Measurements from ENCODE around the gene DUSP6. TPM values are rescaled to one million over a fixed set of nuclear protein-coding genes. Genes with fewer than 3 reads are reported as not detected.

The DUSP6 gene
- total and polyA plus RNA-seq, 2 of the 13 experiments (the other 11 are each of a cell fraction or from before 2014, with no cell fraction given), result 40.9 to 161 TPM

DNA sequence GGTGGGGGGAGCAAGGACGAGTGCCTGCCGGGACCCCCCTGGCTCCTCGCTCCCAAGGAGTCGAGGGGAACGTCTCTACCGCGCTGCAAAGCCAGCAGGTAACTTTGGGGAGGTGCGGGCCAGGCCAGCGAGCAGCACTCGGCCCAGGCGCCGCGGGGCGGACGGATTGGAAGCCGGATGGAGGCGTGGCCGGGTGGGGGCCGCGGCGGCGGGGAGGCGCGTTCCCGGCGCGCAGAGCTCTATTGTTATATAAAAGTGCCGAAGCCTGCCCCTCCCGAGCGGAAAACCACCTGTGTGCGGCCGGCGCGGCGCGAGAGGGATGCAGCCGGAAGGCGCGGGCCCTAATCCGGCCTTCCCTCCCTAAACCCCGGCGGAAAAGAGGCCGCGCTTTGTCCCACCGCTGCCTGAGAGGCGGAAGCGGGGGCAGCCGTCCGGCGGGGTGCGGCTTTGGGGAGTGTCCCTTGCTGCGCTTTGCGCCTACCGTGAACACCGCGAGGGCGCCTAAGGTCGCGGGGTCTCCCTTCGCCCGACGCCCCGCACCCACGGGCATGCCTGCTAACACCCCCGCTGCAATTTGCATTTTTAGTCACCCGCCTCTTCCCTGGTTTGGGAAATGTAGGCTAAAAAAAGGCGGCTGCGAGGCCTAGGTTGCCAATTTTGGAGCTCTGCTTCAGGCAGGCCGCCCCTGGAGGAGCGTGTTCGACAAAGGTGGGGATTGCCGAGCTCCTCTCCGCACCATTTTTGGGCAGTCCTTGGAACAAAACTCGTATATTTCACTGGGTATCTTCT is 1.7 kb upstream of the DUSP6 start (continued):
- TF ChIP-seq HDAC1 (CRISPR knock-in tag; IDR thresholded peaks at IDR 0.05) (peak; percentile 50; the same call in 1 of the 2 replicates), MYC (CRISPR knock-in tag; IDR thresholded peaks at IDR 0.05; ENCODE audit: borderline replicate concordance) (peak; percentile 63; the same call in 1 of the 2 replicates), ZNF251 (CRISPR knock-in tag; IDR thresholded peaks at IDR 0.05) (no peak), MAZ (IDR thresholded peaks at IDR 0.05; ENCODE audit: borderline replicate concordance, low read depth, low read length) (peak; percentile 89; the same call in 1 of the 2 replicates), MAZ (CRISPR knock-in tag; IDR thresholded peaks at IDR 0.05; ENCODE audit: low read depth) (peak; percentile 86), PAWR (CRISPR knock-in tag; IDR thresholded peaks at IDR 0.05; ENCODE audit: borderline replicate concordance) (no peak), RBFOX2 (IDR thresholded peaks at IDR 0.05; ENCODE audit: low read depth, low read length) (peak; percentile 99), ZNF430 (CRISPR knock-in tag; IDR thresholded peaks at IDR 0.05) (peak; percentile 80; the same call in 1 of the 2 replicates), TMF1 (CRISPR knock-in tag; IDR thresholded peaks at IDR 0.05; ENCODE audit: low read depth) (peak; percentile 19; the same call in 1 of the 2 replicates), SRSF1 (optimal IDR thresholded peaks at IDR 0.05; ENCODE audit: low read depth, low read length) (peak; percentile 51), SNRNP70 (IDR thresholded peaks at IDR 0.05; ENCODE audit: low read depth, low read length) (no peak), ETV5 (CRISPR knock-in tag; IDR thresholded peaks at IDR 0.05; ENCODE audit: borderline replicate concordance) (peak; percentile 98), ZNF615 (CRISPR knock-in tag; IDR thresholded peaks at IDR 0.05; ENCODE audit: borderline replicate concordance) (no peak), NFKBIZ (CRISPR knock-in tag; IDR thresholded peaks at IDR 0.05) (no peak; the same call in 1 of the 2 replicates), ZNF766 (CRISPR knock-in tag; IDR thresholded peaks at IDR 0.05; ENCODE audit: borderline replicate concordance) (no peak), PHF8 (CRISPR knock-in tag; IDR thresholded peaks at IDR 0.05) (peak; percentile 73), ZNF24 (IDR thresholded peaks at IDR 0.05) (no peak), ZNF672 (CRISPR knock-in tag; IDR thresholded peaks at IDR 0.05) (no peak), SMC3 (IDR thresholded peaks at IDR 0.05; ENCODE audit: low read length) (no peak), ZNF205 (CRISPR knock-in tag; IDR thresholded peaks at IDR 0.05) (no peak; the same call in 1 of the 2 replicates)
- TF ChIP-seq, protein P1, sequence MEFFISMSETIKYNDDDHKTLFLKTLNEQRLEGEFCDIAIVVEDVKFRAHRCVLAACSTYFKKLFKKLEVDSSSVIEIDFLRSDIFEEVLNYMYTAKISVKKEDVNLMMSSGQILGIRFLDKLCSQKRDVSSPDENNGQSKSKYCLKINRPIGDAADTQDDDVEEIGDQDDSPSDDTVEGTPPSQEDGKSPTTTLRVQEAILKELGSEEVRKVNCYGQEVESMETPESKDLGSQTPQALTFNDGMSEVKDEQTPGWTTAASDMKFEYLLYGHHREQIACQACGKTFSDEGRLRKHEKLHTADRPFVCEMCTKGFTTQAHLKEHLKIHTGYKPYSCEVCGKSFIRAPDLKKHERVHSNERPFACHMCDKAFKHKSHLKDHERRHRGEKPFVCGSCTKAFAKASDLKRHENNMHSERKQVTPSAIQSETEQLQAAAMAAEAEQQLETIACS (CRISPR knock-in tag; IDR thresholded peaks at IDR 0.05), result peak; percentile 84
- TF ChIP-seq, protein P2, sequence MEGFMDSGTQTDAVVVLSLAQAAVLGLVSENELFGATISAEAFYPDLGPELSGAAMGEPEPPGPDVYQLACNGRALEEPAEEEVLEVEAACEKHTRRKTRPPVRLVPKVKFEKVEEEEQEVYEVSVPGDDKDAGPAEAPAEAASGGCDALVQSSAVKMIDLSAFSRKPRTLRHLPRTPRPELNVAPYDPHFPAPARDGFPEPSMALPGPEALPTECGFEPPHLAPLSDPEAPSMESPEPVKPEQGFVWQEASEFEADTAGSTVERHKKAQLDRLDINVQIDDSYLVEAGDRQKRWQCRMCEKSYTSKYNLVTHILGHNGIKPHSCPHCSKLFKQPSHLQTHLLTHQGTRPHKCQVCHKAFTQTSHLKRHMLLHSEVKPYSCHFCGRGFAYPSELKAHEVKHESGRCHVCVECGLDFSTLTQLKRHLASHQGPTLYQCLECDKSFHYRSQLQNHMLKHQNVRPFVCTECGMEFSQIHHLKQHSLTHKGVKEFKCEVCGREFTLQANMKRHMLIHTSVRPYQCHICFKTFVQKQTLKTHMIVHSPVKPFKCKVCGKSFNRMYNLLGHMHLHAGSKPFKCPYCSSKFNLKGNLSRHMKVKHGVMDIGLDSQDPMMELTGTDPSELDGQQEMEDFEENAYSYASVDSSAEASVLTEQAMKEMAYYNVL (CRISPR knock-in tag; IDR thresholded peaks at IDR 0.05; ENCODE audit: borderline replicate concordance), result peak; percentile 25; the same call in 1 of the 2 replicates
- TF ChIP-seq, protein P3, sequence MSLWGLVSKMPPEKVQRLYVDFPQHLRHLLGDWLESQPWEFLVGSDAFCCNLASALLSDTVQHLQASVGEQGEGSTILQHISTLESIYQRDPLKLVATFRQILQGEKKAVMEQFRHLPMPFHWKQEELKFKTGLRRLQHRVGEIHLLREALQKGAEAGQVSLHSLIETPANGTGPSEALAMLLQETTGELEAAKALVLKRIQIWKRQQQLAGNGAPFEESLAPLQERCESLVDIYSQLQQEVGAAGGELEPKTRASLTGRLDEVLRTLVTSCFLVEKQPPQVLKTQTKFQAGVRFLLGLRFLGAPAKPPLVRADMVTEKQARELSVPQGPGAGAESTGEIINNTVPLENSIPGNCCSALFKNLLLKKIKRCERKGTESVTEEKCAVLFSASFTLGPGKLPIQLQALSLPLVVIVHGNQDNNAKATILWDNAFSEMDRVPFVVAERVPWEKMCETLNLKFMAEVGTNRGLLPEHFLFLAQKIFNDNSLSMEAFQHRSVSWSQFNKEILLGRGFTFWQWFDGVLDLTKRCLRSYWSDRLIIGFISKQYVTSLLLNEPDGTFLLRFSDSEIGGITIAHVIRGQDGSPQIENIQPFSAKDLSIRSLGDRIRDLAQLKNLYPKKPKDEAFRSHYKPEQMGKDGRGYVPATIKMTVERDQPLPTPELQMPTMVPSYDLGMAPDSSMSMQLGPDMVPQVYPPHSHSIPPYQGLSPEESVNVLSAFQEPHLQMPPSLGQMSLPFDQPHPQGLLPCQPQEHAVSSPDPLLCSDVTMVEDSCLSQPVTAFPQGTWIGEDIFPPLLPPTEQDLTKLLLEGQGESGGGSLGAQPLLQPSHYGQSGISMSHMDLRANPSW (CRISPR knock-in tag; IDR thresholded peaks at IDR 0.05; ENCODE audit: borderline replicate concordance), result no peak; the same call in 1 of the 2 replicates
